ENCODE measurements around the gene TBC1D2. TPM values are rescaled to one million over a fixed set of nuclear protein-coding genes. Genes with fewer than 3 reads are reported as not detected.

The TBC1D2 gene
- total RNA-seq, 2 experiments from 2014 or later = 1.5 TPM

DNA sequence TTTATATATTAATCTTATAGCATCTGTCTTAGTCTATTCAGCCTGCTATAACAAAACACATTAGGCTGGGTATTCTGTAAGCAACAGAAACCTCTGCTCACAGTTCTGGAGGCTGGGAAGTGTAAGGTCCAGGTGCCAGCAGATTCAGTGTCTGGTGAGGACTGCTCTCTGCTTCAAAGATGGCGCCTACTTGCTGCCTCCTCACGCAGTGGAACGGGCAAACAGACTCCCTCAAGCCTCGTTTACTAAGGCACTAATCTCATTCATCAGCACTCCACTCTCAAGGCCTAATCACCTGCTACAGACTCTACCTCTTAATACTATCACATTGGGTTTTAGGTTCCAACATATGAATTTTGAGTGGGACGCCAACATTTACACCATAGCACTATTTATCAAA lies 5.2 kb upstream of the TBC1D2 start:
- Mint-ChIP-seq H3K27me3 (no peaks in the 10 kb centered on the region), H3K4me3 (no peak overlapping the region), H3K36me3 (ENCODE audit: low read depth) (no peaks in the 10 kb centered on the region), H3K9me3 (no peaks in the 10 kb centered on the region), H3K4me1 (ENCODE audit: low read depth) (no peaks in the 10 kb centered on the region), H3K27ac (no peak overlapping the region)
- ChIA-PET POLR2A (no interaction called here), CTCF (interaction anchor here (1.1 to 1.3 kb wide), 3 partner anchors 54 to 215 kb away, joined by 3 to 7 read pairs (median 4); no protein-coding TSS in a partner anchor)
- ATAC-seq (no peak), DNase-seq (no peak)
- TF ChIP-seq, protein P1, sequence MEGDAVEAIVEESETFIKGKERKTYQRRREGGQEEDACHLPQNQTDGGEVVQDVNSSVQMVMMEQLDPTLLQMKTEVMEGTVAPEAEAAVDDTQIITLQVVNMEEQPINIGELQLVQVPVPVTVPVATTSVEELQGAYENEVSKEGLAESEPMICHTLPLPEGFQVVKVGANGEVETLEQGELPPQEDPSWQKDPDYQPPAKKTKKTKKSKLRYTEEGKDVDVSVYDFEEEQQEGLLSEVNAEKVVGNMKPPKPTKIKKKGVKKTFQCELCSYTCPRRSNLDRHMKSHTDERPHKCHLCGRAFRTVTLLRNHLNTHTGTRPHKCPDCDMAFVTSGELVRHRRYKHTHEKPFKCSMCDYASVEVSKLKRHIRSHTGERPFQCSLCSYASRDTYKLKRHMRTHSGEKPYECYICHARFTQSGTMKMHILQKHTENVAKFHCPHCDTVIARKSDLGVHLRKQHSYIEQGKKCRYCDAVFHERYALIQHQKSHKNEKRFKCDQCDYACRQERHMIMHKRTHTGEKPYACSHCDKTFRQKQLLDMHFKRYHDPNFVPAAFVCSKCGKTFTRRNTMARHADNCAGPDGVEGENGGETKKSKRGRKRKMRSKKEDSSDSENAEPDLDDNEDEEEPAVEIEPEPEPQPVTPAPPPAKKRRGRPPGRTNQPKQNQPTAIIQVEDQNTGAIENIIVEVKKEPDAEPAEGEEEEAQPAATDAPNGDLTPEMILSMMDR (IDR thresholded peaks at IDR 0.05) = no peak
- intact Hi-C loops (cut with micrococcal nuclease) = loop anchor here (10.0 kb wide), 1 partner anchor 156 kb away; no protein-coding TSS in a partner anchor

DNA sequence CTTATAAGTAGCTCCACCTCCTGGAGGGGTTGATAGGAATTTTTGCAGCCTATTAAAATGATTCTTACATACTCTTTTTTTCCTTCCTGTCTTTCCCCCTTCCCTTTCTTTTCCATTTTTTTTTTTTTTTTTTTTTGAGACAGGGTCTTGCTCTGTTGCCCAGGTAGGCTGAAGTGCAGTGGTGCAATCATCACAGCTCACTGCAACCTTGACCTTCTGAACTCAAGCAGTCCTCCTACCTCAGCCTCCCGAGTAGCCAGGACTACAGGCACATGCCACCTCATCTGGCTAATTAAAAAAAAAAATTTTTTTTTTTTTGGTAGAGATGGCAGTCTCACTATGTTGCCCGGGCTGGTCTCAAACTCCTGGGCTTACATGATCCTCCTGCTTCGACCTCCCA lies 4.3 kb upstream of the TBC1D2 start:
- Mint-ChIP-seq H3K9me3 (no peaks in the 10 kb centered on the region), H3K4me3 (no peak overlapping the region), H3K4me1 (ENCODE audit: low read depth) (peaks cover 3% of the 10 kb centered on the region), H3K36me3 (ENCODE audit: low read depth) (no peaks in the 10 kb centered on the region), H3K27me3 (no peaks in the 10 kb centered on the region), H3K27ac (no peak overlapping the region)
- ChIA-PET POLR2A (interaction anchor here (1.0 kb wide), 1 partner anchor 274 kb away, joined by 4 read pairs; no protein-coding TSS in a partner anchor), CTCF (interaction anchor here (0.8 to 1.3 kb wide), 3 partner anchors 142 to 215 kb away, joined by 3 to 7 read pairs (median 4); no protein-coding TSS in a partner anchor)
- ATAC-seq (no peak), DNase-seq (no peak)
- intact Hi-C loops (cut with micrococcal nuclease) = loop anchor here (5.0 to 10.0 kb wide), 2 partner anchors 155 to 337 kb away; partner anchors contain the start of gene TRMO
- TF ChIP-seq, protein P1 (IDR thresholded peaks at IDR 0.05) = no peak

DNA sequence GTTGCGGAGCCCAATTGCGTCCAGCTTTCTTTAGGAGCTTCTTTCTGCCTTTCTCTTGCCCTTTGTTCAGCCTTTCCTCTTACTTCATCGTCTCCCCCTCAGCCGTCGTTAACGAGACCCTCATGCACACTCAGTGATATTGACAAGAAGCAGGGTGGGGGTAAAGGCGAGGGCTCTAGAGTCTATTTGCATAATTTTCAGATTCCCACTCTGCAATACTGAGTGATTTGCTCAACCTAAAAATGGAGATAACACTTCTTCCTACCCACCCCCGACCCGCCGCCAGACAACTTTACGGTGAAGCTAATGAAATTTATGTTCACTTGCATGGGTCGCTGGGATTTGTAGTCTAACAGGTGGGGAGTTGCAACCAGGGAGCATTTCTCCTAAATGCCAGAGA lies 1.3 kb upstream of the TBC1D2 start:
- ATAC-seq (no peak), DNase-seq (peak; percentile 54)
- peaks cover 16% of the 10 kb centered on the region for H3K4me1 Mint-ChIP-seq (ENCODE audit: low read depth)
- ChIA-PET CTCF (interaction anchor here (0.7 to 2.7 kb wide), 18 partner anchors 7 to 334 kb away, joined by 3 to 19 read pairs (median 4); partner anchors contain the start of genes TRIM14 and TRMO), POLR2A (interaction anchor here (0.6 to 2.8 kb wide), 13 partner anchors 65 to 551 kb away, joined by 3 to 14 read pairs (median 3); partner anchors contain the start of genes CORO2A, NANS and TRIM14)
- H3K27ac Mint-ChIP-seq = peak overlapping the region; percentile 97
- no peaks in the 10 kb centered on the region for H3K36me3 Mint-ChIP-seq (ENCODE audit: low read depth)
- H3K27me3 Mint-ChIP-seq = no peaks in the 10 kb centered on the region
- H3K9me3 Mint-ChIP-seq = no peaks in the 10 kb centered on the region
- peak overlapping the region; percentile 85 for H3K4me3 Mint-ChIP-seq
- TF ChIP-seq, protein P1 (IDR thresholded peaks at IDR 0.05) = no peak
- intact Hi-C loops (cut with micrococcal nuclease) = loop anchor here (5.0 kb wide), 1 partner anchor 334 kb away; the partner anchor contains the start of gene TRMO

DNA sequence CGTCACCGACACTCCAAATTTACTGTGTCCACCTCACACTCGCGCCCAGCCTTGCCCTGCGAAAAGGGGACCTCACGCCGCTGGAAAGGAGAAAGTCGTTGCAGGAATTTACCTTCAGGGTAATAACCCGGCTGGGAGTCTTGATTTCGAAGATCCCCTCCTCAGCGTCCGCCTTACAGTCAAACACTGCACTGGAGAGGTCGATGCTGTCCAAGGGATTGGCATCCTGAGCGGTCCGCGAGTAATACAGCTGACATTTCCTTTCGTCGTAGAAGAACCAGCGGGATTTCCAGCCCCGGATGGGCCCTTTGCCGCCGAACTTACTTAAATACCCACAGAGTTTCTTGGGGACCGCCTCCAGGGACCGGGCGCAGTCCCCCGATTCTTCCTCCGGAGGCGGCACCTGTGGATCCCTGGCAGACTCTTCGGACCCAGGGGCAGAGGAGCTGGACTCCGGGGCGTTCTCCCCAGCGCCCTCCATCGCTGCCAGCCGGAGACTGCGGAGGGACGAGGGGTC lies 330 bp downstream of the TBC1D2 start:
- Mint-ChIP-seq H3K27me3 (no peaks in the 10 kb centered on the region), H3K9me3 (no peaks in the 10 kb centered on the region), H3K4me1 (ENCODE audit: low read depth) (peaks cover 16% of the 10 kb centered on the region), H3K4me3 (peak overlapping the region; percentile 85), H3K27ac (no peak overlapping the region), H3K36me3 (ENCODE audit: low read depth) (no peaks in the 10 kb centered on the region)
- ChIA-PET CTCF (interaction anchor here (0.6 to 2.7 kb wide), 17 partner anchors 9 to 333 kb away, joined by 3 to 19 read pairs (median 5); partner anchors contain the start of genes TRIM14 and TRMO), POLR2A (interaction anchor here (0.6 to 2.8 kb wide), 18 partner anchors 14 to 333 kb away, joined by 3 to 14 read pairs (median 3); partner anchors contain the start of genes ANP32B, CORO2A, NANS and TRIM14)
- ATAC-seq (peak; percentile 29), DNase-seq (peak; percentile 55)
- TF ChIP-seq, protein P1 (IDR thresholded peaks at IDR 0.05) = no peak
- intact Hi-C loops (cut with micrococcal nuclease) = loop anchor here (5.0 kb wide), 1 partner anchor 333 kb away; the partner anchor contains the start of gene TRMO

Measured in activated CD8-positive, alpha-beta T cell treated with anti-CD3 and anti-CD28 coated beads for 36 hours (primary cell).